AG20443 (cell line): ENCODE results near the gene DCAF10.
"Not testable (repeated sequence)": the region's sequence is repeated elsewhere in the genome, so short reads cannot be mapped to it uniquely, and the experiment has no call there.

ENCODE experiments used
- DNase-seq: peaks from one replicate; pipeline ENCODE4 v3.0.0; 2012; ENCODE audit warnings: low spot score, mixed read lengths

Gene DCAF10

DNA sequence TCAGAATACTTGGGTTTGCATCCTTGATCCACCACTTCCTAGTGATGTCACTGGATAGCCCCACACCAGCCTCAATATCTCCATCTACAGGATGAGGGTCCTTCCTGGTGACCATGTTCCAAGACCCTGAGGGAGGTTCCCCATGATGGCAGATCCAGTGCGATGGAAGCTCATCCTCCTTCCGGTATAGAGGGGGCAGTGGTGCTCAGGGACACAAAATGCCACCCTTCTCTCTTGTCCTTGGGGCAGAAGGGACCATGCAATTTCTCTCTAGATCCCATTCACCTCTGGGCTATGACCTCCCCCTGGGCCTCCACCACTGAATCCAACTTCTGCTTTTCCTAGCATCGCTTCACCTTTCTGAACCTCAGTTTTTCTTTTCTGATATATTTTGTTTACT, 108.7 kb downstream of the DCAF10 start:
- no peak for DNase-seq

DNA sequence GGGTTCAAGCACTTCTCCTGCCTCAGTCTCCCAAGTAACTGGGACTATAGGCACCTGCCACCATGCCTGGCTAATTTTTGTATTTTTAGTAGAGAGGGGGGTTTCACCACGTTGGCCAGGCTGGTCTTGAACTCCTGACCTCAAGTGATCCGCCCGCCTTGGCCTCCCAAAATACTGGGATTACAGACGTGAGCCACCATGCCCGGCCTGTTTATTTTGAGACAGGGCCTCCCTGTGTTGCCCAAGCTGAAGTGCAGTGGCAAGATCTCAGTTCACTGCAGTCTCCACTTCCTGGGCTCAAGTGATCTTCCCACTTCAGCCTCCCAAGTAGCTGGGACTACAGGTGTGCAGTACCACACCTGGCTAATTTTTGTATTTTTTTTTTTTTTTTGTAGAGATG, 109.2 kb downstream of the DCAF10 start:
- DNase-seq = not testable (repeated sequence)

DNA sequence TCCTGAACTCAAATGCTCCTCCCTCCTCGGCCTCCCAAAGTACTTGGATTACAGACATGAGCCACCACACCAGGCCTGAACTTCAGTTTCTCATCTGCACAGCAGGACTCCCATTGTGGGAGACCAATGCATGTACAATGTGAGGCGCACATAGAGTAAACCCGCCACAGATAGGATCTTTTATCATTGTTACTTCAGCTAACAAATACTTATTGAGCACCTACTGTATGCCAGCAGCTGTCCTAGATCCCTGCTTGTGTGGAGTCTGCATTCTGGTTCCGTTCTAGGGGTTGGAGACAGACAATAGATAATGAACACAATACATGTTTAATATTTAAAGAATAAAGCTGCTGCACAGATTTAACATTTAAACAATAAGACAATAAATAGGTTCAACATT, 109.7 kb downstream of the DCAF10 start:
- no peak for DNase-seq

DNA sequence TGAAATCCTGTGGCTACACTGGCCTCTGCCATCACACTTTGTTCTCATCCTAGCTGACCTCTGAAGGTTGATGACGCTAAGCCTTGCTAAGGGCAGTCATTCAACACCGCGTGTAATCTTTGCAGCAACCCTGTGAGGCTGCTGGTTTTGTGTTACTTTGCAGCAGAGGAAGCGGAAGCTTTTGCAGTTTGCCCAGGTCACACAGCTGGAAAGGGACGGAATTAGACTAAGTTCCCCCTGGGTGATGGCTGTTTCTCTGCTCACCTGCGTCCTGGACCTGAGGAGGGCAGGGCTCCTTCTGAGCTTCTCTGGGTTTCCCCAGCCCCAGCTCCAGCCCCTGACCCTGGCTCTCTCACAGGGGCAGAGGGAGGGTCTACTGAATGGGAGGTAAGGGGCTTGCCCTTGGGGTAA, 110.7 kb downstream of the DCAF10 start:
- no peak for DNase-seq

DNA sequence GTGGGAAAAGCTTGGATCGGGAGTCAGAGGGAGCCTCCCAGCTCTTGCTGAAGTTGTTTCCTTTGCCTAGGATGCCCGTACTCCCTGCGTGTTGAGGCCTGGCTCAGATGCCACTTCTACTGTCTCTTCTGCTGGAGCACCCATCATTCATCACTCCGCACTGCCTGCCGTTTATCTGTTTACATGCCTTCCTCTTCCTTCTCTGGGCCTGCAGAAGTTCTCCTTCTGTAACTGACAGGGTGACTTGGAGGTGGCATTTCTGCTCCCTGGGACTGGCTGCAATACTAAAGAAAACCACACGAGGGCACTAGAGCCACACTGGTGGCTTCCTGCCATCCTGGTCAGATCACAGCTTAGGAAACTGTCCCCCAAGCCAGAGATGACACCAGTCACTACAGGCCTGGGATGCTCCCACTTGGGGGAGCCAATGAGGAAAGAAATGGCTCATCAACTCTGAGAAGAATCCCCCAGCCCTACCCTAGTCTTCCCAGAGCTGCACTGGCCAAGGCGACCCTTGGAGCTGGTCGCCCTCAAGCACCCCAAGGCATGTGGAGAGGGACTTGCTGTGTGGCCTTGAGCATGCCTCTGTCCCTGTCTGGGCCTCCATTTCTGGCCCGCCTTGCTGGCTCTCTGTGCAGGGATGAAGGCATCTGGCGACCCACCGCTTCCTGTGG, 113.0 kb downstream of the DCAF10 start:
- peak; percentile 83 for DNase-seq

DNA sequence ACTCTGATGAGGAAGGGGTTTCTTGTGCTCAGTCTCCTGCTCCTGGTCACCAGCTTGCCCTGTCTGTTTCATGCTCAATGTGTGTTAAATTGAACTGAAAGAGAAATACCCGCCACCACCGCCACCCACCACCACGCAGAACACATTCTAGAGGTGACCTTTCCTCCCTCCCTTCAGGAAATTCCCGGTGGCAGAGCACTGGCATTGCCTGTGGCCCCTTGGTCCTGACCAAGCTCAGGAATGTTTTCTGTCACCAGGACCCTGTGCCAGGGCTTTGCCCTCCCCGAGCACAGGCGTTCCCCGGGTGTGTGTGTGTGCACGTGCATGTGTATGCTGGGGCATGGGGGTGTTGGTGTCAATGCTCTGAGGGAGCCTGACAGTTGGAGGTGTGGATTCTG, 113.6 kb downstream of the DCAF10 start:
- no peak for DNase-seq

DNA sequence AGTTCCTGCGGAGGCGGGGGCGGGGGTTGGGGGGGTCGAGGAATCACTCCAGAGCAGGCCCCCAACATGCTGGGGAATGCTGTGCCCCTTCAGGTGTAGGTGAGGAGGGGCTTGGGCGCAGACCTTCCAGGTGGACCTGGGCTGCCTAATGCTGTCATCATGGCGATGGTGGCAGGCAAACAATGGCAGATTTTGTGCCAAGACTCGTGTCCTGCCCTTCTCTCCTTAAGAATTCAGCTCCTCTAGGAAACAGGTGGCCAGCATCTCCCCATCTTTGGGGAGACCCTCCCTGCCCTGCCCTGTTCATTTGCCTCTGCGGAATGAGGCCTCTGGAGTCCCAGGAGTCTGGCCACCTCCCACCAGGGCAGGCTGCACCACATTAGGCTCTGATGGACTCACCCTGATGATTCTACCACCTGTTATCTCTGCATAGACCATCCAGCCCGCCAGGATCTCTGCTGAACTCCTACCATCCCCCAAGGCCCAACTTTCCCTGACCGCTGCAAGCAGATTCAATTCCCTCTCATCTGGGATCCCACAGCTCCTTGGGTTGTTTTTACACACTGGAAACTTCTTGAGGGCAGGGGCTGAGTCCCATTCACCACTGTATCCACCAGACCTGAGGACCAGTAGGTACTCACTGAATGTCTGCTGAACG, 114.2 kb downstream of the DCAF10 start:
- DNase-seq = no peak

DNA sequence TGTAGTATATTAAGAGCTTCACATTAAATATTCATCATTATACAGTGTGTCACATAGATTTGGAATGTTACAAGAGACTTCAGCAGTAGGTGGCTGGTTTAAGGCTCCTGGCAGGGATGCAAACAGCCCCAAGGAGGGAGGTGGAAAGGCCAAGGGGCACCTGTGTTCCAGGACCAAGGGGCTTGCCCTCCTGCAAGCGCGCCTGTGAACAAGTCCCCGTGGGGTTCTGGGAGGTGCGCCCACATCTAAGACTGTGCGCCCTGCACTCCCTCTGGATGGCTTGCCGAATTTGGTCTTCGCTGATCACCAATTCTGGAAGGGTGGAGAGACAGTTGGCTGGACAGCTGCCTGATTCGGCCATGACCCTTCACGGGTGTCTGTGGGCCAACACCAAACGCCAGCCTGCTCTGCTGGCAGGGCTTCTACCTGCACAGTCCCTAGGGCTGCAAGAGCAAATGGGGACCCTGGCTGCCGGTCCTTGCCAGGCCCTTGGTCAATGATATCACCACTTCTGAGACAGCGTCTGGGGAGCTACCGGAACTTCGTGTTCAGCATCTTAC, 115.4 kb downstream of the DCAF10 start:
- DNase-seq = no peak

DNA sequence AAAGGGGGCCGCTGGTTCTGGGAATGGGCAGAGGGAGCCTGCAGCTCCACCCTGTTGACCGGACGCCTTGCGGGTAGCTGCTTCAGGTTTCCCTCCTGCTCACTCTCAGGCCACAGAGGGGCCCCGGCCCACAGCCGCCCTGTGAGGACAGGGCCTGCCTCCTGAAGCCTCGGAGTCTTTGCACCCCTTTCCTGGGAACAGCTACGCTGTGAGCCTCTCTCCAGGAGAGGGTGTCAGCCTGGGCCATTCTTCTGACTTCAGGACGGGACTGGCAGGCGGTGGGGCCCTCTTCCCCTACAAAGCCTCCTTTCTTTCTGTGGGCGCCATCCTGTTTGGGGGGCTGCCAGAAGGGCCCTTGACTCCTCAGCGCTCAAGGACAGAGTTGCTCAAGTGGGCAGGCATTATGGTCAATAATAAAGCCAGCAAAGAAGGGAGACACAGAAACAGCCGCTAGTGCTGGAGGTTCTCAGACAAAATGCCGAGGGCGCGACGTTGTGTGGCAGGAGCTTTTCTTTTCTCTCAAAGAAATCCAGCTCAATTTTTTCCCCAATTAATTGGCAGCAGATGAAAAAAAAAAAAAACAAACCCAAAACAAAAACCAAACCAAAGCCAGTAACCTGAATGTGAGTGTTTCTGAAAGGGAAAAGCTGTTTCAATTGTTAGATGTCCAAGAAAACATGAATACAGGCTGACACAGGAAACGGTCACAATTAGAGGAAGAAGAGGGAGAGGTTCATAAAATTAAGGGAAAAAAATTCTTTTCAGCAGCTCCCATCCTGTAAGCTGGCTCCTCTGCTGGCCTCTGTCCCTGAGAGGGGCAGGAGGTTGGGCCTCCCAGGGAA, 116.1 kb downstream of the DCAF10 start:
- no peak for DNase-seq
